Ascending aorta (tissue), 2 donors: ENCODE measurements around the gene LYRM4. TPM values are rescaled to one million over a fixed set of nuclear protein-coding genes. Genes with fewer than 3 reads are reported as not detected.

ENCODE experiments used
- DNase-seq, 2 donors: peaks; one replicate each; pipeline ENCODE4 v3.0.0-alpha.2; 2019; ENCODE audit warnings: low spot score in 2 of 2
- H3K27ac ChIP-seq, 2 donors: fragments of 200-600 bp; sonication (generic); one replicate each; pipeline ENCODE4 v1.5.1; 2016 to 2017; ENCODE audit warnings: mild to moderate bottlenecking in 1 of 2
- H3K27me3 ChIP-seq: fragments of 200-600 bp; sonication (generic); one replicate; pipeline ENCODE4 v1.5.1; 2017
- H3K36me3 ChIP-seq, 2 donors: fragments of 200-600 bp; sonication (generic); one replicate each; pipeline ENCODE4 v1.5.1; 2016
- H3K4me1 ChIP-seq, 2 donors: fragments of 200-600 bp; sonication (generic); one replicate each; pipeline ENCODE4 v1.5.1; 2016 to 2017; ENCODE audit warnings: mild to moderate bottlenecking in 1 of 2
- H3K4me3 ChIP-seq, 2 donors: fragments of 200-600 bp; sonication (generic); one replicate each; pipeline ENCODE4 v1.5.1; 2016 to 2017; ENCODE audit warnings: mild to moderate bottlenecking in 1 of 2
- H3K9me3 ChIP-seq, 2 donors: fragments of 200-600 bp; sonication (generic); one replicate each; pipeline ENCODE4 v1.5.1; 2016
- CTCF ChIP-seq, 3 experiments: fragments of 200-600 bp in 2 of 3; fragments of 450-650 bp in 1 of 3; sonication (generic) in 2 of 3; IDR thresholded peaks; one replicate each; pipeline ENCODE4 v1.5.1; 2016 to 2019; ENCODE audit warnings: antibody characterized with exemption in 3 of 3, mild to moderate bottlenecking in 1 of 3, moderate library complexity in 1 of 3
- intact Hi-C: fragments of 100-400 bp; cut with DNase I; formaldehyde crosslinking; loops from one replicate; pipeline ENCODE4 v1.15.1; 2023
- total RNA-seq: library from RNA; depleted of rRNA; stranded (reverse); fragments of >200 nt; gene quantifications from one replicate; pipeline ENCODE4 v1.1.0, GENCODE V29; 2016

Gene LYRM4
- total RNA-seq, 1 donor from 2014 or later, result 10.5 TPM

DNA sequence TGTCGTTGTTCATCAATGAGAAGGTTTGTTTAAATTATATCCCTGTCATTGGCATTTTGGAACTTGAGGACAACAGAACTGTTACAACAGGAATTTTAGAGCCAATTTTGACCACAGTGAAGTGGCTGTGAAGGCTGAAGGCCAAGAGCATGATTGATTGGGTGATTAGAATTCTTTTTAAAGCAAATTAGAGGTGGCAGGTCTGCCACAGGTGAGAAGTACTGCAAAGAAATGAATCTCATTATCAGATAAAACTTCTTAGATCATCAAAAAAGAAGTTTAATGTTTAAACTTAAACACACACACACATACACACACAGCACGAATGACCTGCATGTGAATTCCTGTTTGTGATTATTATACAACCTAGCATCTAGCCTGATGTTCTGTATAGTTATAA, 32.9 kb upstream of the LYRM4 start:
- no peaks in the 10 kb centered on the region for H3K4me1 ChIP-seq
- intact Hi-C loops, result no loop called here
- peaks cover 0 to 6% of the 10 kb centered on the region in 2 donors for H3K36me3 ChIP-seq
- H3K4me3 ChIP-seq, result no peak overlapping the region
- DNase-seq, result no peak
- TF ChIP-seq CTCF (IDR thresholded peaks at IDR 0.05), result no peak
- H3K9me3 ChIP-seq, result no peaks in the 10 kb centered on the region
- H3K27me3 ChIP-seq, result no peaks in the 10 kb centered on the region
- no peak overlapping the region for H3K27ac ChIP-seq

GRCh38 chr6:5292154-5292553, 31.4 kb upstream of the LYRM4 start:
- no peak for TF ChIP-seq CTCF (IDR thresholded peaks at IDR 0.05)
- no peak overlapping the region for H3K4me3 ChIP-seq
- intact Hi-C loops, result no loop called here
- H3K27ac ChIP-seq, result no peak overlapping the region
- H3K27me3 ChIP-seq, result no peaks in the 10 kb centered on the region
- H3K36me3 ChIP-seq, result peaks cover 0 to 6% of the 10 kb centered on the region in 2 donors
- H3K9me3 ChIP-seq, result no peaks in the 10 kb centered on the region
- DNase-seq, result no peak
- no peaks in the 10 kb centered on the region for H3K4me1 ChIP-seq

DNA sequence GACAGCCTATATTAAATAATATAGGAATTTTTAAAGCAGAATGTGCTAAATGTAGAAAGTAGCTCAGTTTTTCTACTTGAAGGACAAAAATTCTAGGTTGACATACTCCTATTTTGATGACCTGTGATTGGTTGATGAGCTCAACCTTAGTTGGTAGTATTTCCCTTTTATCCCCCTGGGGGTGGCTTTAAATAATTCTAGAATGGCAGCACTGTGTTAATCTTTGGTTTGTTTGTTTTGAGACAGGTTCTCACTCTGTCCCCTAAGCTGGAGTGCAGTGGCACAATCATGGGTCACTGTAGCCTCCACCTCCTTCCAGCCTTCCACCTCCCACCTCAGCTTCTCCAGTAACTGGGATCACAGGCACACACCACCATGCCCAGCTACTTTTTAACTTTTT, 29.8 kb upstream of the LYRM4 start:
- TF ChIP-seq CTCF (IDR thresholded peaks at IDR 0.05), result no peak
- Histone ChIP-seq H3K27ac (no peak overlapping the region), H3K9me3 (no peaks in the 10 kb centered on the region), H3K4me1 (no peaks in the 10 kb centered on the region), H3K27me3 (no peaks in the 10 kb centered on the region), H3K36me3 (no peaks in the 10 kb centered on the region), H3K4me3 (no peak overlapping the region)
- no peak for DNase-seq
- intact Hi-C loops, result no loop called here

- no peak overlapping the region for H3K27ac ChIP-seq
- no peak overlapping the region for H3K4me3 ChIP-seq
- no peaks in the 10 kb centered on the region for H3K27me3 ChIP-seq
- TF ChIP-seq CTCF (IDR thresholded peaks at IDR 0.05), result no peak
- H3K4me1 ChIP-seq, result no peaks in the 10 kb centered on the region
- no peaks in the 10 kb centered on the region for H3K36me3 ChIP-seq
- no peaks in the 10 kb centered on the region for H3K9me3 ChIP-seq
- intact Hi-C loops, result no loop called here
- DNase-seq, result no peak
Measured at GRCh38 chr6:5290097-5290496, 29.3 kb upstream of the LYRM4 start.

GRCh38 chr6:5287966-5288297, 27.2 kb upstream of the LYRM4 start:
- Histone ChIP-seq H3K27ac (no peak overlapping the region), H3K4me3 (no peak overlapping the region), H3K36me3 (no peaks in the 10 kb centered on the region), H3K27me3 (no peaks in the 10 kb centered on the region), H3K4me1 (no peaks in the 10 kb centered on the region), H3K9me3 (no peaks in the 10 kb centered on the region)
- intact Hi-C loops, result no loop called here
- TF ChIP-seq CTCF (IDR thresholded peaks at IDR 0.05), result no peak
- DNase-seq, result no peak

DNA sequence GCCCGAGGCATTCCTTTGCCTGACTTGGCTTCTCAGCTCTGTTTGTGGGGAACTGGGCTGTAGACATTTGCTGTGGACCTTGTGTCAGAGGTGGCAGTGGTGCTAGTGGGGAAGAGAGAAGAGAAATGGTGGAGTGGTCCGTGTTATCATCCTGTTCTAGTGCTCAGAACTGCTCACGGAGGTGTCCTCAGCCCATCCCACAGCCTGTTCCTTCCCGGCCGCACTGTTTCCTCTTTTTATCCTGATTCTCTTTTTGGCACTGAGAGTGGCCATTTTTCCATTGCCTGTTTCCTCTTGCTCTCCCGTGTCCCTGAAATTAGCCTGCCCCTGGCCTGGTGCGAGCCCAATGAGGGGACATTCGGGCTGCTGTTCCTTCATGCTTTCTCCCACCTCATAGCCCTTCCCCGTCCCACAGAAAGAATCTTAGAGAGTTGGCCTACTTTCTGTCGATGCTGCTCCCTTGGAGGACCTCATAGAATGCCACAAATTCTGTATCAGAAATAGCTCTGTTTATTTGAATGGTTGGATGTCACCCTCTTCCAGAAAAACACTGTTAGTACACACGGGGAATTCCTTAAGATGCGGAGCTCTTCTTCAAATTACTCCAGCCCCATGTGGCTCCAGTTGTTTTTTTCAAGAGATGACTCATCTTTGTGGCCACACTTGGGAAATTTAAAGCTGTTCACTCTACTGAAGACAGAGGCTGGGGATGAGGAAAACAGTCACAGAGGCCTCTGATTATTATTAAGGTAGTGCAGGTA, 26.6 kb upstream of the LYRM4 start:
- Histone ChIP-seq H3K4me3 (no peak overlapping the region), H3K4me1 (no peaks in the 10 kb centered on the region), H3K36me3 (no peaks in the 10 kb centered on the region), H3K27me3 (no peaks in the 10 kb centered on the region), H3K27ac (no peak overlapping the region), H3K9me3 (no peaks in the 10 kb centered on the region)
- TF ChIP-seq CTCF (IDR thresholded peaks at IDR 0.05), result no peak
- DNase-seq, result no peak
- intact Hi-C loops, result no loop called here
